RWPE1 (cell line): ENCODE measurements around the gene KLHL8.
A peak's percentile ranks its signal among the peaks of the same experiment; 100 is the strongest.

Experiments
- CTCF ChIA-PET: fragments of 350-600 bp; sonication (Branson Sonifier 250); formaldehyde crosslinking; extraction: SDS; loops from one replicate; lab custom pipeline; 2021; lab: Yijun Ruan, JAX
- POLR2A ChIA-PET: fragments of 400-600 bp; formaldehyde crosslinking; extraction: SDS; loops from one replicate; lab custom pipeline; 2020; ENCODE audit warnings: antibody characterized with exemption; ENCODE audit not compliant: low non-redundant PET; lab: Yijun Ruan, JAX
- DNase-seq: peaks from one replicate; pipeline ENCODE4 v3.0.0; 2012; ENCODE audit warnings: low spot score
- H3K27ac ChIP-seq: fragments of 450-650 bp; 2 replicates; pipeline ENCODE4 v1.5.1; 2017
- CTCF ChIP-seq: fragments of 450-650 bp; conservative IDR thresholded peaks from 2 replicates; pipeline ENCODE4 v1.5.1; 2017; ENCODE audit warnings: low read depth, mild to moderate bottlenecking

The KLHL8 gene

GRCh38 chr4:87120010-87120409 lies 100.4 kb downstream of the KLHL8 start:
- H3K27ac ChIP-seq, result peak overlapping the region; percentile 93
- no peak for DNase-seq

GRCh38 chr4:87118826-87119225 lies 101.6 kb downstream of the KLHL8 start:
- DNase-seq, result no peak
- H3K27ac ChIP-seq, result peak overlapping the region; percentile 34; the same call in 1 of the 2 replicates
- ChIA-PET POLR2A (no interaction called here), CTCF (no interaction called here)
- TF ChIP-seq CTCF, result no peak

More at GRCh38 chr4:87120010-87120409, 100.4 kb downstream of the KLHL8 start:
- no peak for TF ChIP-seq CTCF
- CTCF ChIA-PET, result interaction anchor here (0.6 to 1.5 kb wide), 3 partner anchors 113 to 201 kb away, joined by 3 to 7 read pairs (median 5); no protein-coding TSS in a partner anchor
- POLR2A ChIA-PET, result no interaction called here

GRCh38 chr4:87118421-87118820 lies 102.0 kb downstream of the KLHL8 start:
- ChIA-PET CTCF (no interaction called here), POLR2A (no interaction called here)
- H3K27ac ChIP-seq, result no peak overlapping the region
- DNase-seq, result no peak
- TF ChIP-seq CTCF, result no peak

GRCh38 chr4:87117732-87118075 lies 102.7 kb downstream of the KLHL8 start:
- H3K27ac ChIP-seq, result no peak overlapping the region
- ChIA-PET CTCF (no interaction called here), POLR2A (no interaction called here)
- TF ChIP-seq CTCF, result no peak
- DNase-seq, result no peak

GRCh38 chr4:87117051-87117731 lies 103.2 kb downstream of the KLHL8 start:
- no peak for TF ChIP-seq CTCF
- H3K27ac ChIP-seq, result peak overlapping the region; percentile 1; the same call in 1 of the 2 replicates
- ChIA-PET POLR2A (no interaction called here), CTCF (interaction anchor here (0.5 kb wide), 1 partner anchor 28 kb away, joined by 3 read pairs; no protein-coding TSS in a partner anchor)
- no peak for DNase-seq

- H3K27ac ChIP-seq, result no peak overlapping the region
- ChIA-PET POLR2A (no interaction called here), CTCF (interaction anchor here (0.8 kb wide), 1 partner anchor 41 kb away, joined by 3 read pairs; no protein-coding TSS in a partner anchor)
- no peak for DNase-seq
- no peak for TF ChIP-seq CTCF
Measured at GRCh38 chr4:87116231-87116630, 104.2 kb downstream of the KLHL8 start.
